Glutamatergic neuron (in vitro differentiated cells): ENCODE results near the gene PFKFB1. TPM values are rescaled to one million over a fixed set of nuclear protein-coding genes. Genes with fewer than 3 reads are reported as not detected.
A peak's percentile ranks its signal among the peaks of the same experiment; 100 is the strongest.

ENCODE experiments used
- DNase-seq: peaks from one replicate; pipeline ENCODE4 v3.0.0; 2022
- H3K27ac Mint-ChIP-seq: one replicate; pipeline ENCODE4 v1.8.0; 2020; ENCODE audit warnings: mild to moderate bottlenecking, mixed read lengths, inconsistent platforms; ENCODE audit not compliant: unreplicated experiment
- H3K27me3 Mint-ChIP-seq: one replicate; pipeline ENCODE4 v1.8.0; 2020; ENCODE audit warnings: mild to moderate bottlenecking, moderate library complexity, mixed read lengths, inconsistent platforms; ENCODE audit not compliant: unreplicated experiment
- H3K36me3 Mint-ChIP-seq: one replicate; pipeline ENCODE4 v1.8.0; 2020; ENCODE audit warnings: mild to moderate bottlenecking, mixed read lengths, inconsistent platforms; ENCODE audit not compliant: unreplicated experiment
- H3K4me1 Mint-ChIP-seq: one replicate; pipeline ENCODE4 v1.8.0; 2020; ENCODE audit warnings: mild to moderate bottlenecking, low read depth, mixed read lengths, inconsistent platforms; ENCODE audit not compliant: unreplicated experiment
- H3K4me3 Mint-ChIP-seq: one replicate; pipeline ENCODE4 v1.8.0; 2020; ENCODE audit warnings: mild to moderate bottlenecking, mixed read lengths, inconsistent platforms; ENCODE audit not compliant: unreplicated experiment
- H3K9me3 Mint-ChIP-seq: one replicate; pipeline ENCODE4 v1.8.0; 2020; ENCODE audit warnings: mild to moderate bottlenecking, moderate library complexity, mixed read lengths, inconsistent platforms; ENCODE audit not compliant: unreplicated experiment
- CTCF ChIP-seq: fragments of 200-600 bp; sonication (generic); IDR thresholded peaks from one replicate; pipeline ENCODE4 v1.5.0; 2021; ENCODE audit not compliant: partially characterized antibody, unreplicated experiment
- total RNA-seq: library from RNA; stranded (reverse); fragmentation: NEBNext Ultra II Directional; extraction: Animal tissue kit (Norgen Biotek cat#: 25700); gene quantifications from one replicate; pipeline ENCODE4 v1.2.1, GENCODE V29; 2021; ENCODE audit not compliant: unreplicated experiment

Gene PFKFB1
- total RNA-seq, 1 donor from 2014 or later = 1.1 TPM

DNA sequence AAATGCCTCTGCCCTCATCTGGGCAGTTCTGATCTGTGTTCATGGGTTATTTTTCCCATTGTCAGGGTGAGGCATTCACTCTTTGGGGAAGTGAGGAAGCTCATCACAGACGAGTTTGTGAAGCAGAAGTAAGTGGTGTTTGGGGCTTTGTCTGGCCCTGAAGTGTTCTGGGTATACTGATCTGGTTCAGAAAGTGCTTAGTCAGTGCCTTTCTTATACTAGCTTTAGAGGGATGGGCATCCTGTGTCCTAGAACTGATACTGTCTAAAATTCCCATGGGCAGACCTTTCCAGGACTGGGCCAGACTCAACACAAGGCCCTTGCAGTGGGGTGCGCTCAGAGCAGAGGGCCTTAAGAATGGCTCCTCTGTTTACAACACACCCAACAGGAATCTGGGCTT, 67.0 kb downstream of the PFKFB1 start:
- Mint-ChIP-seq H3K4me1 (peaks cover 2% of the 10 kb centered on the region), H3K36me3 (no peaks in the 10 kb centered on the region), H3K9me3 (peaks cover 2% of the 10 kb centered on the region), H3K4me3 (no peak overlapping the region), H3K27me3 (no peaks in the 10 kb centered on the region), H3K27ac (no peak overlapping the region)
- TF ChIP-seq CTCF = no peak
- DNase-seq = no peak

- no peak overlapping the region for H3K27ac Mint-ChIP-seq
- peaks cover 4% of the 10 kb centered on the region for H3K9me3 Mint-ChIP-seq
- no peaks in the 10 kb centered on the region for H3K27me3 Mint-ChIP-seq
- DNase-seq = no peak
- no peak overlapping the region for H3K4me3 Mint-ChIP-seq
- H3K36me3 Mint-ChIP-seq = no peaks in the 10 kb centered on the region
- peaks cover 2% of the 10 kb centered on the region for H3K4me1 Mint-ChIP-seq
- TF ChIP-seq CTCF = no peak
Measured at GRCh38 chrX:54923376-54923775, 70.6 kb downstream of the PFKFB1 start.

DNA sequence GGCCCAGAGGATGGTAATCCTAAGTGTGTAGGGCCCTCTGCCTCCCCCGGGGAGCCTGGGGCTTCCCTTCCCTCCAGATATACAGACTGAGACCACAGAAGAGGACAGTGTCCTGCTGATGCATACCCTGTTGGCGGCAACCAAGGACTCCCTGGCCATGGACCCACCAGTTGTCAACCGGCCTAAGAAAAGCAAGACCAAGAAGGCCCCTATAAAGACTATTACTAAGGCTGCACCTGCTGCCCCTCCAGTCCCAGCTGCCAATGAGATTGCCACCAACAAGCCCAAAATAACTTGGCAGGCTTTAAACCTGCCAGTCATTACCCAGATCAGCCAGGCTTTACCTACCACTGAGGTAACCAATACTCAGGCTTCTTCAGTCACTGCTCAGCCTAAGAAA, 71.4 kb downstream of the PFKFB1 start:
- no peaks in the 10 kb centered on the region for H3K27me3 Mint-ChIP-seq
- H3K9me3 Mint-ChIP-seq = peaks cover 4% of the 10 kb centered on the region
- peaks cover 2% of the 10 kb centered on the region for H3K4me1 Mint-ChIP-seq
- no peak for TF ChIP-seq CTCF
- no peak overlapping the region for H3K4me3 Mint-ChIP-seq
- no peak for DNase-seq
- H3K27ac Mint-ChIP-seq = no peak overlapping the region
- no peaks in the 10 kb centered on the region for H3K36me3 Mint-ChIP-seq

DNA sequence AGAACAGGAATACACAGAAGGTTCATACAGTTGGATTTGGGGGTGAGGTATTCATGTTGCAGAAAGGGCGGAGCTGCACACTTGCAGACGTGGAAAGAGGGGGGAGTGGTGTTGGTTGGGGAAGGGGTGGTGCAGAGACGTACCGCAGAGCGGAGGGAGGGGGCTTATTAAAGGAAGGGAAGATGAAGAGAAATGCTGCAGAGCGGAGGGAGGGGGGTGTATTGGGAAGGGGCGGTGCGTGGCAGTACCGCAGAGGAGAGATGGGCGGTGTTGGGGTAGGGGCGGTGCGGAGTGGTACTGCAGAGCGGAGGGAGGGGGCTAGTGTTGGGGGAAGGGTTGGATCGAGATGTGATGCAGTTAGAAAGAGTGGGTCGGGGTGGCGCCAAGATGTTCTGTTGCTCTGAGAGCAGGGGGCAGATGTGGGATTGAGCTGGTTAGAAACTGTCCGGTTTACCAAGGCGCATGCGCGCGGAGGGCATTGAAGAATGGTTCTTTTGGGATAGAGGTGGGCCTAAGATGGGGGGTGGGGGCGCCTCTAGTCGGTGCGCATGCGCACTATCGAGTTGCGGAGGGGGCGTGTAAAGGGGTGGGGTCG, 72.5 kb downstream of the PFKFB1 start:
- Mint-ChIP-seq H3K36me3 (no peaks in the 10 kb centered on the region), H3K4me3 (peak overlapping the region; percentile 97), H3K4me1 (peaks cover 2% of the 10 kb centered on the region), H3K27ac (peak overlapping the region; percentile 91), H3K27me3 (no peaks in the 10 kb centered on the region), H3K9me3 (peaks cover 4% of the 10 kb centered on the region)
- TF ChIP-seq CTCF = no peak
- DNase-seq = peak; percentile 81

DNA sequence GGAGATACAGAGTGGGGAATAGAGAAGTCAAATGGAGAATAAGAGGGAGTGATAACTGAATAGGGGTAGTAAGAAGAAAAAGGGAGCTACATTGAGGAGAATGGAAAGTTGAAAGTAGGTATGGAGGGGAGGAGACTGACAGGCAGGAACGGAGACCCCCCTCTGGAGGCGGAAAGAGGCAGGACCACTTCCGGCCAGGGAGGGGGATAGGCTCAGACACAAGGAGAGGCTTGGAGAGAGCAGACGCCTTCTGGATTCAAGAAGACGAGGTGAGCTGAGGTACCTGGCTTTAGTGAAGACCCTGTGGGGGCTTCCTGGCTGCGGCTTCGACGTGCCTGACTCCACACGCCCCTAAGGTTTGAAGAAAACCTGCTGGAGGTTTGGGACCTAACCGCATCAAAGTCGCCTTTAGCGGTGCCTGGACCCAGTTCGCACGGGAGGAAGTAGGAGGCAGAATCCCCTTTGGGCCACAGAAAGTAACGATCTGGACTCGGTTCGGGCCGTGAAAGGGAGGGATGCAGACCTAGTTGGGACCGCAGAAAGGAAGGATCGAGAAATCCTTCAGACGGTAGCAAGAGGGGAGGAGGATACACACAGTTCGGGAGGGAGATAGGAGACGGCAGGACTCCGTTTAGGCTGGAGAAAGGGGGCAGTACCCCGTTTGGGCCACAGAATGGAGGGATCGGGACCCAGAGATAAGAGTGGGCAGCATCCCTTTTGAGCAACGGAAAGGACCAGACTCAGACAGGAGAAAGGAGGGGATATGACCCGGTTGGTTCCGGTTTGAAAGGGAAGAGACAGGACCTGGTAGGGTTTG, 73.2 kb downstream of the PFKFB1 start, which contains the start of gene TRO:
Gene TRO, plus strand, starts transcription at position 215 of the 817 bp plus-strand sequence. CDS start 1,423 bp downstream, outside the sequence.
- no peaks in the 10 kb centered on the region for H3K27me3 Mint-ChIP-seq
- peaks cover 4% of the 10 kb centered on the region for H3K9me3 Mint-ChIP-seq
- H3K4me3 Mint-ChIP-seq = peak within 1 kb of the TSS; percentile 97
- DNase-seq = peak; percentile 70
- H3K27ac Mint-ChIP-seq = peak within 1 kb of the TSS; percentile 91
- peak; percentile 32 for TF ChIP-seq CTCF
- H3K36me3 Mint-ChIP-seq = no peaks in the 10 kb centered on the region
- H3K4me1 Mint-ChIP-seq = peaks cover 2% of the 10 kb centered on the region
